HCT116 (cell line): ENCODE results near the gene FCHSD2. TPM values are rescaled to one million over a fixed set of nuclear protein-coding genes. Genes with fewer than 3 reads are reported as not detected.

ENCODE experiments used
- ATAC-seq: fragments of 200-7000 bp; cut with Tn5 transposase; 2 replicates; pipeline ENCODE4 v1.9.1; 2020; ENCODE audit warnings: mild to moderate bottlenecking, moderate library complexity
- BruUV-seq: library from RNA; stranded (reverse); fragments of 400-500 nt; replicated peaks from 2 replicates; lab custom pipeline; 2021; lab: Mats Ljungman, UMichigan
- CTCF ChIA-PET: fragments of 300-600 bp; sonication (Branson Sonifier 250); formaldehyde crosslinking; loops from one replicate; lab custom pipeline; 2021; ENCODE audit warnings: antibody characterized with exemption; lab: Charles Lee
- POLR2A ChIA-PET: fragments of 300-600, 350-600 bp; sonication (Branson Sonifier 250); formaldehyde crosslinking; loops from one replicate; lab custom pipeline; 2021; ENCODE audit warnings: antibody characterized with exemption; lab: Charles Lee
- RAD21 ChIA-PET, 2 experiments: fragments of 300-600 bp; sonication (Branson Sonifier 250); formaldehyde crosslinking; loops; one replicate each; lab custom pipeline; 2023; ENCODE audit warnings: low total read pairs in 2 of 2; ENCODE audit not compliant: uncharacterized antibody in 2 of 2, unreplicated experiment in 2 of 2, low non-redundant PET in 1 of 2; lab: Charles Lee
- DNase-seq: peaks from one replicate; pipeline ENCODE4 v3.0.0-alpha.2; 2010; ENCODE audit warnings: low read depth, low spot score
- H2AFZ ChIP-seq: fragments of 200-600 bp; shearing (Covaris generic), sonication (generic); 2 replicates; pipeline ENCODE4 v1.6.1; 2017; ENCODE audit warnings: low read depth, mixed run types, mixed read lengths, antibody characterized with exemption, low read length; ENCODE audit not compliant: poor library complexity, severe bottlenecking
- H3K27ac ChIP-seq: 2 replicates; pipeline ENCODE4 v1.5.1; 2012; ENCODE audit warnings: low read depth, low read length
- H3K27me3 ChIP-seq: fragments of 200-600 bp; sonication (generic); 2 replicates; pipeline ENCODE4 v1.6.1; 2016; ENCODE audit warnings: mixed run types, low read length, mixed read lengths; ENCODE audit not compliant: insufficient read depth
- H3K36me3 ChIP-seq, 2 experiments: fragments of 200-500 bp in 1 of 2; fragments of 200-600 bp in 1 of 2; sonication (Bioruptor generic) in 1 of 2; sonication (generic) in 1 of 2; 2 replicates each; pipeline versions ENCODE4 v1.5.1 to v1.6.1; 2014 to 2016; ENCODE audit warnings: low read length in 2 of 2, inconsistent platforms in 1 of 2, mixed read lengths in 1 of 2, mixed run types in 1 of 2; ENCODE audit not compliant: insufficient read depth in 2 of 2, control insufficient read depth in 1 of 2
- H3K4me1 ChIP-seq, 2 experiments: fragments of 200-600 bp in 1 of 2; sonication (generic) in 1 of 2; 2 replicates each; pipeline versions ENCODE4 v1.5.1 to v1.6.1; 2012 to 2017; ENCODE audit warnings: low read length in 2 of 2, inconsistent platforms in 1 of 2, mild to moderate bottlenecking in 1 of 2, mixed read lengths in 1 of 2, mixed run types in 1 of 2, moderate library complexity in 1 of 2; ENCODE audit not compliant: insufficient read depth in 2 of 2, control insufficient read depth in 1 of 2
- H3K4me2 ChIP-seq: fragments of 200-600 bp; sonication (generic); 2 replicates; pipeline ENCODE4 v1.6.1; 2017; ENCODE audit warnings: mixed run types, low read length, mixed read lengths
- H3K4me3 ChIP-seq, 2 experiments: fragments of 200-600 bp in 1 of 2; sonication (generic) in 1 of 2; replicated peaks in 1 of 2; 2 replicates each; pipeline ENCODE4 v1.5.1; 2011 to 2016; ENCODE audit warnings: low read length in 2 of 2, control low read depth in 1 of 2, low read depth in 1 of 2, mild to moderate bottlenecking in 1 of 2, mixed read lengths in 1 of 2, mixed run types in 1 of 2
- H3K79me2 ChIP-seq: fragments of 200-600 bp; sonication (generic); 2 replicates; pipeline ENCODE4 v1.6.1; 2017; ENCODE audit warnings: mild to moderate bottlenecking, mixed run types, low read length, moderate library complexity, mixed read lengths; ENCODE audit not compliant: insufficient read depth
- H3K9ac ChIP-seq: fragments of 200-600 bp; sonication (generic); 2 replicates; pipeline ENCODE4 v1.6.1; 2016; ENCODE audit warnings: low read length, mixed read lengths
- H3K9me2 ChIP-seq: fragments of 200-600 bp; sonication (generic), shearing (Covaris generic); 2 replicates; pipeline ENCODE4 v1.6.1; 2017; ENCODE audit warnings: mixed run types, mild to moderate bottlenecking, moderate library complexity; ENCODE audit not compliant: insufficient read depth
- H3K9me3 ChIP-seq, 2 experiments: fragments of 200-500 bp in 1 of 2; fragments of 200-600 bp in 1 of 2; sonication (Bioruptor generic) in 1 of 2; sonication (generic) in 1 of 2; 2 replicates each; pipeline ENCODE4 v1.6.1; 2014 to 2017; ENCODE audit warnings: low read length in 2 of 2, mixed read lengths in 2 of 2, inconsistent platforms in 1 of 2, low read depth in 1 of 2, mild to moderate bottlenecking in 1 of 2, mixed run types in 1 of 2, moderate library complexity in 1 of 2; ENCODE audit not compliant: control insufficient read depth in 1 of 2, insufficient read depth in 1 of 2
- H4K20me1 ChIP-seq: fragments of 200-600 bp; sonication (generic), shearing (Covaris generic); 2 replicates; pipeline ENCODE4 v1.6.1; 2017; ENCODE audit warnings: mixed run types, mild to moderate bottlenecking, moderate library complexity; ENCODE audit not compliant: insufficient read depth
- ATF3 ChIP-seq: IDR thresholded peaks from 2 replicates; pipeline ENCODE4 v1.6.1; 2012
- CBX3 ChIP-seq: IDR thresholded peaks from 2 replicates; pipeline ENCODE4 v1.6.1; 2012; ENCODE audit warnings: low read depth
- CEBPB ChIP-seq: IDR thresholded peaks from 2 replicates; pipeline ENCODE4 v1.6.1; 2012; ENCODE audit warnings: low read depth
- CTCF ChIP-seq, 3 experiments: fragments of 200-600 bp in 1 of 3; sonication (generic) in 1 of 3; IDR thresholded peaks in 2 of 3; conservative IDR thresholded peaks in 1 of 3; 2 replicates each; pipeline ENCODE4 v1.5.1; 2012 to 2017; ENCODE audit warnings: low read depth in 2 of 3, low read length in 2 of 3, antibody characterized with exemption in 1 of 3, borderline replicate concordance in 1 of 3, control low read depth in 1 of 3, mild to moderate bottlenecking in 1 of 3, mixed read lengths in 1 of 3, mixed run types in 1 of 3, moderate library complexity in 1 of 3; ENCODE audit not compliant: insufficient read depth in 1 of 3
- ELF1 ChIP-seq: IDR thresholded peaks from 2 replicates; pipeline ENCODE4 v1.6.1; 2012; ENCODE audit warnings: low read depth, borderline replicate concordance
- EZH2phosphoT487 ChIP-seq: fragments of 200-600 bp; IDR thresholded peaks from 2 replicates; pipeline ENCODE4 v1.6.1; 2018; ENCODE audit warnings: antibody characterized with exemption, borderline replicate concordance
- MAX ChIP-seq: IDR thresholded peaks from 2 replicates; pipeline ENCODE4 v1.6.1; 2012
- RAD21 ChIP-seq: IDR thresholded peaks from 2 replicates; pipeline ENCODE4 v1.6.1; 2012; ENCODE audit warnings: low read depth, mild to moderate bottlenecking
- SRF ChIP-seq: IDR thresholded peaks from 2 replicates; pipeline ENCODE4 v1.6.1; 2012; ENCODE audit warnings: low read depth
- YY1 ChIP-seq: IDR thresholded peaks from 2 replicates; pipeline ENCODE4 v1.6.1; 2011; ENCODE audit warnings: low read length, low read depth, moderate library complexity, mild to moderate bottlenecking; ENCODE audit not compliant: insufficient replicate concordance; ENCODE audit errors: extremely low read depth
- ZBTB33 ChIP-seq: IDR thresholded peaks from 2 replicates; pipeline ENCODE4 v1.6.1; 2011; ENCODE audit warnings: mild to moderate bottlenecking, low read length, moderate library complexity; ENCODE audit not compliant: insufficient replicate concordance; ENCODE audit errors: extremely low read depth
- ZFX ChIP-seq: fragments of 450-650 bp; IDR thresholded peaks from 2 replicates; pipeline ENCODE4 v1.6.1; 2017
- intact Hi-C: fragments of 100-400 bp; cut with micrococcal nuclease; formaldehyde crosslinking; loops from 2 replicates; pipeline ENCODE4 v1.10.0; 2022
- total RNA-seq: library from RNA; stranded (reverse); gene quantifications from one replicate; pipeline ENCODE4 v1.2.1, GENCODE V29; 2021; ENCODE audit not compliant: unreplicated experiment

FCHSD2 gene
- total RNA-seq, 1 experiment from 2014 or later: 15.0 TPM

- TF ChIP-seq CTCF (IDR thresholded peaks at IDR 0.05 in 2 of 3, conservative IDR thresholded peaks at IDR 0.05 in 1 of 3; ENCODE audit: borderline replicate concordance in 1 of 3, insufficient read depth in 1 of 3, low read depth in 2 of 3, low read length in 2 of 3) (no peak), EZH2phosphoT487 (no peak), CEBPB (no peak)
Measured at GRCh38 chr11:73121692-73122091, 20.4 kb downstream of the FCHSD2 start (continued).

GRCh38 chr11:73117071-73117470 is 25.0 kb downstream of the FCHSD2 start:
- no peaks in the 10 kb centered on the region for H3K9me3 ChIP-seq
- H3K4me1 ChIP-seq: no peaks in the 10 kb centered on the region
- H3K27ac ChIP-seq: no peak overlapping the region
- DNase-seq: no peak
- ChIA-PET RAD21 (no interaction called here), POLR2A (no interaction called here), CTCF (no interaction called here)
- no peaks in the 10 kb centered on the region for H3K79me2 ChIP-seq
- no peak for TF ChIP-seq EZH2phosphoT487
- no peaks in the 10 kb centered on the region for H3K27me3 ChIP-seq
- no TSS peak for BruUV-seq
- H3K9me2 ChIP-seq: no peaks in the 10 kb centered on the region
- no peak overlapping the region for H3K9ac ChIP-seq
- intact Hi-C loops: no loop called here
- no peak for ATAC-seq
- no peaks in the 10 kb centered on the region for H4K20me1 ChIP-seq
- H3K4me3 ChIP-seq: no peak overlapping the region
- no peaks in the 10 kb centered on the region for H3K36me3 ChIP-seq
- H2AFZ ChIP-seq: no peak overlapping the region
- H3K4me2 ChIP-seq: no peak overlapping the region

GRCh38 chr11:73116636-73117035 is 25.5 kb downstream of the FCHSD2 start:
- H3K4me3 ChIP-seq: no peak overlapping the region
- H2AFZ ChIP-seq: no peak overlapping the region
- DNase-seq (no peak), ATAC-seq (no peak)
- no peak overlapping the region for H3K9ac ChIP-seq
- H3K9me2 ChIP-seq: no peaks in the 10 kb centered on the region
- H3K9me3 ChIP-seq: no peaks in the 10 kb centered on the region
- RAD21 ChIA-PET: no interaction called here
- BruUV-seq: no TSS peak
- intact Hi-C loops: no loop called here
- CTCF ChIA-PET: no interaction called here
- no peaks in the 10 kb centered on the region for H3K36me3 ChIP-seq
- H3K4me2 ChIP-seq: no peak overlapping the region
- H3K4me1 ChIP-seq: no peaks in the 10 kb centered on the region
- H3K27ac ChIP-seq: no peak overlapping the region
- POLR2A ChIA-PET: no interaction called here
- H3K79me2 ChIP-seq: no peaks in the 10 kb centered on the region
- H4K20me1 ChIP-seq: no peaks in the 10 kb centered on the region
- H3K27me3 ChIP-seq: no peaks in the 10 kb centered on the region
- TF ChIP-seq ATF3 (no peak), MAX (no peak), YY1 (no peak), ELF1 (no peak), ZFX (no peak), ZBTB33 (no peak), CBX3 (no peak), RAD21 (no peak), EZH2phosphoT487 (no peak), SRF (no peak)
